ENCODE data around the gene KLHL33. TPM values are rescaled to one million over a fixed set of nuclear protein-coding genes. Genes with fewer than 3 reads are reported as not detected.

KLHL33 gene
- total RNA-seq, 6 experiments from 2014 or later = 0.06 to 0.19 (median 0.11) TPM; not detected in 1

GRCh38 chr14:20397511-20397910 is 38.5 kb downstream of the KLHL33 start:
- DNase-seq (no peak), ATAC-seq (no peak)
- Histone ChIP-seq H3K4me3 (no peak overlapping the region), H3K4me1 (no peaks in the 10 kb centered on the region), H3K36me3 (peaks cover 4 to 68% (median 14%) of the 10 kb centered on the region in 4 donors), H3K9me3 (no peaks in the 10 kb centered on the region), H3K27me3 (no peaks in the 10 kb centered on the region), H3K27ac (no peak overlapping the region)
- WGBS (ENCODE audit: insufficient coverage, low coverage, low lambda C conversion rate, missing lambda C conversion rate) = 96% methylated on average over 2 of the region's 3 CpGs
- intact Hi-C loops (cut with DNase I) = no loop called here
- TF ChIP-seq CTCF (IDR thresholded peaks at IDR 0.05) = no peak
- TF ChIP-seq POLR2A (IDR thresholded peaks at IDR 0.05) = no peak

GRCh38 chr14:20391505-20391904 is 44.5 kb downstream of the KLHL33 start:
- WGBS (ENCODE audit: insufficient coverage, low coverage, low lambda C conversion rate, missing lambda C conversion rate) = 100% methylated on average over 2 of the region's 4 CpGs
- Histone ChIP-seq H3K4me1 (no peaks in the 10 kb centered on the region), H3K27ac (no peak overlapping the region), H3K36me3 (peaks cover 8 to 69% (median 27%) of the 10 kb centered on the region in 4 donors), H3K4me3 (no peak overlapping the region), H3K9me3 (no peaks in the 10 kb centered on the region), H3K27me3 (no peaks in the 10 kb centered on the region)
- DNase-seq (no peak), ATAC-seq (no peak)
- intact Hi-C loops (cut with DNase I) = no loop called here
- TF ChIP-seq CTCF (IDR thresholded peaks at IDR 0.05) = no peak
- no peak for TF ChIP-seq POLR2A (IDR thresholded peaks at IDR 0.05)

- ATAC-seq (no peak), DNase-seq (peak in 1 of 3 donors; percentile 12)
- no peak overlapping the region for H3K4me3 ChIP-seq
- H3K27me3 ChIP-seq = no peaks in the 10 kb centered on the region
- H3K9me3 ChIP-seq = no peaks in the 10 kb centered on the region
- no peak overlapping the region for H3K27ac ChIP-seq
- peaks cover 4 to 81% (median 42%) of the 10 kb centered on the region in 4 donors for H3K36me3 ChIP-seq
- no peaks in the 10 kb centered on the region for H3K4me1 ChIP-seq
- WGBS (ENCODE audit: insufficient coverage, low coverage, low lambda C conversion rate, missing lambda C conversion rate) = 61% methylated on average over 4 of the region's 4 CpGs
- TF ChIP-seq POLR2A (IDR thresholded peaks at IDR 0.05) = no peak
- TF ChIP-seq CTCF (IDR thresholded peaks at IDR 0.05) = no peak
- intact Hi-C loops (cut with DNase I) = no loop called here
Measured at GRCh38 chr14:20388159-20388558, 47.8 kb downstream of the KLHL33 start.

GRCh38 chr14:20387576-20387975 is 48.4 kb downstream of the KLHL33 start:
- Histone ChIP-seq H3K4me3 (no peak overlapping the region), H3K4me1 (no peaks in the 10 kb centered on the region), H3K36me3 (peaks cover 4 to 87% (median 44%) of the 10 kb centered on the region in 4 donors), H3K9me3 (no peaks in the 10 kb centered on the region), H3K27me3 (no peaks in the 10 kb centered on the region), H3K27ac (no peak overlapping the region)
- intact Hi-C loops (cut with DNase I) = no loop called here
- 74% methylated on average over 5 of the region's 6 CpGs for WGBS (ENCODE audit: insufficient coverage, low coverage, low lambda C conversion rate, missing lambda C conversion rate)
- no peak for DNase-seq
- no peak for TF ChIP-seq POLR2A (IDR thresholded peaks at IDR 0.05)
- no peak for TF ChIP-seq CTCF (IDR thresholded peaks at IDR 0.05)
- peak in 3 of 4 donors; percentile 40 to 53 (median 48) for ATAC-seq
